Nephron progenitor cell (in vitro differentiated cells): ENCODE measurements around the gene KIF23.

Source experiments
- DNase-seq: peaks from one replicate; pipeline ENCODE4 v3.0.0; 2021
- H3K27ac Mint-ChIP-seq: 2 replicates; pipeline ENCODE4 v1.8.0; 2021; ENCODE audit warnings: mild to moderate bottlenecking, moderate library complexity, mixed read lengths
- H3K27me3 Mint-ChIP-seq: 2 replicates; pipeline ENCODE4 v1.8.0; 2021; ENCODE audit warnings: mild to moderate bottlenecking, low read depth, mixed read lengths; ENCODE audit not compliant: poor library complexity
- H3K36me3 Mint-ChIP-seq: 2 replicates; pipeline ENCODE4 v1.8.0; 2021; ENCODE audit warnings: low read depth, mixed read lengths
- H3K4me1 Mint-ChIP-seq: 2 replicates; pipeline ENCODE4 v1.8.0; 2021; ENCODE audit warnings: mixed read lengths
- H3K4me3 Mint-ChIP-seq: 2 replicates; pipeline ENCODE4 v1.8.0; 2021; ENCODE audit warnings: mild to moderate bottlenecking, moderate library complexity, mixed read lengths
- H3K9me3 Mint-ChIP-seq: 2 replicates; pipeline ENCODE4 v1.8.0; 2021; ENCODE audit warnings: mild to moderate bottlenecking, moderate library complexity, mixed read lengths
- CTCF ChIP-seq: fragments of 200-600 bp; sonication (generic); IDR thresholded peaks from 2 replicates; pipeline ENCODE4 v1.5.0; 2021; ENCODE audit warnings: antibody characterized with exemption

The KIF23 gene

GRCh38 chr15:69385831-69386230 is 28.3 kb upstream of the KIF23 start:
- Mint-ChIP-seq H3K27ac (no peak overlapping the region), H3K36me3 (no peaks in the 10 kb centered on the region), H3K27me3 (peaks cover 9% of the 10 kb centered on the region), H3K4me3 (no peak overlapping the region), H3K4me1 (peaks cover 7% of the 10 kb centered on the region), H3K9me3 (no peaks in the 10 kb centered on the region)
- DNase-seq: no peak
- TF ChIP-seq CTCF: no peak

GRCh38 chr15:69386284-69386683 is 27.9 kb upstream of the KIF23 start:
- Mint-ChIP-seq H3K27me3 (peaks cover 11% of the 10 kb centered on the region), H3K9me3 (no peaks in the 10 kb centered on the region), H3K4me1 (peaks cover 7% of the 10 kb centered on the region), H3K27ac (no peak overlapping the region), H3K36me3 (no peaks in the 10 kb centered on the region), H3K4me3 (no peak overlapping the region)
- no peak for DNase-seq
- no peak for TF ChIP-seq CTCF

GRCh38 chr15:69388260-69388705 is 25.9 kb upstream of the KIF23 start:
- Mint-ChIP-seq H3K9me3 (no peaks in the 10 kb centered on the region), H3K27ac (no peak overlapping the region), H3K4me3 (no peak overlapping the region), H3K27me3 (peaks cover 15% of the 10 kb centered on the region), H3K36me3 (no peaks in the 10 kb centered on the region), H3K4me1 (peaks cover 9% of the 10 kb centered on the region)
- no peak for TF ChIP-seq CTCF
- no peak for DNase-seq

- peaks cover 20% of the 10 kb centered on the region for H3K4me1 Mint-ChIP-seq
- H3K4me3 Mint-ChIP-seq: no peak overlapping the region
- DNase-seq: no peak
- H3K27me3 Mint-ChIP-seq: peaks cover 18% of the 10 kb centered on the region
- H3K27ac Mint-ChIP-seq: no peak overlapping the region
- no peak for TF ChIP-seq CTCF
- H3K9me3 Mint-ChIP-seq: no peaks in the 10 kb centered on the region
- no peaks in the 10 kb centered on the region for H3K36me3 Mint-ChIP-seq
These were observed 24.7 kb upstream of the KIF23 start for GRCh38 chr15:69389426-69389825.

GRCh38 chr15:69390575-69390974 is 23.6 kb upstream of the KIF23 start:
- H3K27ac Mint-ChIP-seq: no peak overlapping the region
- peaks cover 18% of the 10 kb centered on the region for H3K27me3 Mint-ChIP-seq
- TF ChIP-seq CTCF: no peak
- no peak for DNase-seq
- H3K9me3 Mint-ChIP-seq: no peaks in the 10 kb centered on the region
- H3K36me3 Mint-ChIP-seq: no peaks in the 10 kb centered on the region
- peaks cover 26% of the 10 kb centered on the region for H3K4me1 Mint-ChIP-seq
- no peak overlapping the region for H3K4me3 Mint-ChIP-seq

- H3K36me3 Mint-ChIP-seq: no peaks in the 10 kb centered on the region
- no peak for DNase-seq
- H3K27ac Mint-ChIP-seq: no peak overlapping the region
- H3K9me3 Mint-ChIP-seq: no peaks in the 10 kb centered on the region
- peaks cover 20% of the 10 kb centered on the region for H3K27me3 Mint-ChIP-seq
- peaks cover 26% of the 10 kb centered on the region for H3K4me1 Mint-ChIP-seq
- no peak for TF ChIP-seq CTCF
- H3K4me3 Mint-ChIP-seq: no peak overlapping the region
These were observed 22.9 kb upstream of the KIF23 start for GRCh38 chr15:69391046-69391757.
